Hepatocyte (in vitro differentiated cells): ENCODE results near the gene TM9SF4. TPM values are rescaled to one million over a fixed set of nuclear protein-coding genes. Genes with fewer than 3 reads are reported as not detected.
"Not testable (repeated sequence)": the region's sequence is repeated elsewhere in the genome, so short reads cannot be mapped to it uniquely, and the experiment has no call there.

Experiments
- DNase-seq: peaks from one replicate; pipeline ENCODE4 v3.0.0-alpha.2; 2016; ENCODE audit warnings: low spot score
- H2AFZ ChIP-seq: fragments of 200-600 bp; sonication (generic); 2 replicates; pipeline ENCODE4 v1.6.0; 2016; ENCODE audit warnings: antibody characterized with exemption, mild to moderate bottlenecking
- H3K27ac ChIP-seq: fragments of 200-600 bp; sonication (generic); 2 replicates; pipeline ENCODE4 v1.5.1; 2016; ENCODE audit warnings: mild to moderate bottlenecking
- H3K27me3 ChIP-seq: fragments of 200-600 bp; sonication (generic); 2 replicates; pipeline ENCODE4 v1.6.1; 2016
- H3K36me3 ChIP-seq: fragments of 200-600 bp; sonication (generic); replicated peaks from 2 replicates; pipeline ENCODE4 v1.5.1; 2016; ENCODE audit warnings: low read depth; ENCODE audit not compliant: insufficient read depth
- H3K4me1 ChIP-seq: fragments of 200-600 bp; sonication (generic); 2 replicates; pipeline ENCODE4 v1.5.1; 2016; ENCODE audit warnings: mild to moderate bottlenecking, moderate library complexity; ENCODE audit not compliant: insufficient read depth
- H3K4me2 ChIP-seq: fragments of 200-600 bp; sonication (generic); 2 replicates; pipeline ENCODE4 v1.6.0; 2016
- H3K4me3 ChIP-seq: fragments of 200-600 bp; sonication (generic); 2 replicates; pipeline ENCODE4 v1.5.1; 2016; ENCODE audit warnings: mild to moderate bottlenecking
- H3K79me2 ChIP-seq: fragments of 200-600 bp; sonication (generic); 2 replicates; pipeline ENCODE4 v1.6.0; 2017; ENCODE audit warnings: mild to moderate bottlenecking
- H3K9me2 ChIP-seq: fragments of 200-600 bp; sonication (generic); replicated peaks from 2 replicates; pipeline ENCODE4 v1.6.0; 2017; ENCODE audit warnings: mild to moderate bottlenecking; ENCODE audit not compliant: insufficient read depth
- H3K9me3 ChIP-seq: fragments of 200-600 bp; sonication (generic); 2 replicates; pipeline ENCODE4 v1.5.1; 2016; ENCODE audit warnings: low read depth, mild to moderate bottlenecking
- H4K20me1 ChIP-seq: fragments of 200-600 bp; sonication (generic); 2 replicates; pipeline ENCODE4 v1.6.0; 2016; ENCODE audit warnings: mild to moderate bottlenecking; ENCODE audit not compliant: insufficient read depth, poor library complexity, severe bottlenecking
- EZH2 ChIP-seq: fragments of 200-600 bp; sonication (generic); IDR thresholded peaks from 2 replicates; pipeline ENCODE4 v1.6.1; 2016; ENCODE audit warnings: antibody characterized with exemption, mild to moderate bottlenecking, borderline replicate concordance
- EZH2phosphoT487 ChIP-seq: fragments of 200-600 bp; sonication (generic); IDR thresholded peaks from one replicate; pipeline ENCODE4 v1.6.1; 2018; ENCODE audit warnings: antibody characterized with exemption, mild to moderate bottlenecking, low read depth, moderate library complexity; ENCODE audit not compliant: unreplicated experiment, severe bottlenecking
- WGBS: methylation state at CpG from one replicate; pipeline ENCODE4 v1.1.6; 2016; ENCODE audit warnings: low lambda C conversion rate; ENCODE audit errors: missing lambda C conversion rate; 5-methylcytosine and 5-hydroxymethylcytosine counted together
- polyA plus RNA-seq: library from polyadenylated mRNA; unstranded; fragments of >200 nt; fragmentation: Nextera tagmentation; extraction: Ambion mirVana; gene quantifications from 2 replicates; pipeline ENCODE4 v1.2.1, GENCODE V29; 2016
- total RNA-seq: library from RNA; depleted of rRNA; stranded (reverse); fragments of >200 nt; gene quantifications from 2 replicates; pipeline ENCODE4 v1.2.3, GENCODE V29; 2014
- TF ChIP-seq, protein P1 (sequence below): fragments of 200-600 bp; sonication (generic); IDR thresholded peaks from 2 replicates; pipeline ENCODE4 v1.5.1; 2016; ENCODE audit warnings: antibody characterized with exemption, mild to moderate bottlenecking; ENCODE audit not compliant: poor library complexity

Gene TM9SF4
- total and polyA plus RNA-seq, 2 experiments from 2014 or later, result 65.3 to 86.4 TPM

DNA sequence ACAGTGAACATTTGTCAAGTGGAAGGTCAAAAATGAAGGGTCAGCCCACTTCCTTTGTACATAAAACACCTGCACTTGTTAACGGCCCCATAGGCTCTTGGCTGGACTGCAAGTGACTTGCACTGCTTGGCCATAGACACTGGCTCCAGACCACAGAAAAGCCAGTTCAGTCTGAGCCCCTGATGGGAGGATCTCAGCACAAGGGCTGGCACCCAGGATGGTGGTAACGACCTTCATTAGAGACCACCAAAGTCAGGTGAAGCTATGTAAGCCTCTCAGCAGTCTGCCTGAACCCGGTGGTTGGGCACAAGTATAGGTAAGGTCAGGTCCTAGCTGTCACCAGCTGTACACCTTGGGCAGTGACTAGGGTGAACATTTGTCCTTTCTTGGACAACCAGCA, 81.9 kb downstream of the TM9SF4 start:
- no peak overlapping the region for H2AFZ ChIP-seq
- TF ChIP-seq, protein P1, sequence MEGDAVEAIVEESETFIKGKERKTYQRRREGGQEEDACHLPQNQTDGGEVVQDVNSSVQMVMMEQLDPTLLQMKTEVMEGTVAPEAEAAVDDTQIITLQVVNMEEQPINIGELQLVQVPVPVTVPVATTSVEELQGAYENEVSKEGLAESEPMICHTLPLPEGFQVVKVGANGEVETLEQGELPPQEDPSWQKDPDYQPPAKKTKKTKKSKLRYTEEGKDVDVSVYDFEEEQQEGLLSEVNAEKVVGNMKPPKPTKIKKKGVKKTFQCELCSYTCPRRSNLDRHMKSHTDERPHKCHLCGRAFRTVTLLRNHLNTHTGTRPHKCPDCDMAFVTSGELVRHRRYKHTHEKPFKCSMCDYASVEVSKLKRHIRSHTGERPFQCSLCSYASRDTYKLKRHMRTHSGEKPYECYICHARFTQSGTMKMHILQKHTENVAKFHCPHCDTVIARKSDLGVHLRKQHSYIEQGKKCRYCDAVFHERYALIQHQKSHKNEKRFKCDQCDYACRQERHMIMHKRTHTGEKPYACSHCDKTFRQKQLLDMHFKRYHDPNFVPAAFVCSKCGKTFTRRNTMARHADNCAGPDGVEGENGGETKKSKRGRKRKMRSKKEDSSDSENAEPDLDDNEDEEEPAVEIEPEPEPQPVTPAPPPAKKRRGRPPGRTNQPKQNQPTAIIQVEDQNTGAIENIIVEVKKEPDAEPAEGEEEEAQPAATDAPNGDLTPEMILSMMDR, result no peak
- TF ChIP-seq EZH2phosphoT487 (no peak), EZH2 (no peak)
- H3K27ac ChIP-seq, result peak overlapping the region; percentile 95
- no peaks in the 10 kb centered on the region for H3K27me3 ChIP-seq
- no peak overlapping the region for H3K4me2 ChIP-seq
- H3K36me3 ChIP-seq, result peaks cover 4% of the 10 kb centered on the region
- H3K4me3 ChIP-seq, result no peak overlapping the region
- peaks cover 66% of the 10 kb centered on the region for H3K79me2 ChIP-seq
- WGBS, result 84% methylated on average over 3 of the region's 3 CpGs
- H4K20me1 ChIP-seq, result peaks cover 28% of the 10 kb centered on the region
- no peaks in the 10 kb centered on the region for H3K9me2 ChIP-seq
- H3K4me1 ChIP-seq, result peaks cover 33% of the 10 kb centered on the region
- no peaks in the 10 kb centered on the region for H3K9me3 ChIP-seq
- DNase-seq, result no peak

GRCh38 chr20:32191873-32192272, 82.4 kb downstream of the TM9SF4 start:
- Histone ChIP-seq H3K27ac (peak overlapping the region; percentile 95), H3K4me2 (no peak overlapping the region), H4K20me1 (peaks cover 29% of the 10 kb centered on the region), H3K27me3 (no peaks in the 10 kb centered on the region), H3K9me2 (no peaks in the 10 kb centered on the region), H3K36me3 (peaks cover 4% of the 10 kb centered on the region), H3K4me1 (peaks cover 28% of the 10 kb centered on the region), H3K9me3 (no peaks in the 10 kb centered on the region), H2AFZ (no peak overlapping the region), H3K79me2 (peaks cover 68% of the 10 kb centered on the region), H3K4me3 (no peak overlapping the region)
- no peak for TF ChIP-seq EZH2
- TF ChIP-seq, protein P1, result no peak
- no peak for TF ChIP-seq EZH2phosphoT487
- DNase-seq, result no peak

GRCh38 chr20:32192698-32193097, 83.2 kb downstream of the TM9SF4 start:
- H3K9me3 ChIP-seq, result no peaks in the 10 kb centered on the region
- no peaks in the 10 kb centered on the region for H3K9me2 ChIP-seq
- H3K36me3 ChIP-seq, result peaks cover 4% of the 10 kb centered on the region
- DNase-seq, result no peak
- peaks cover 36% of the 10 kb centered on the region for H4K20me1 ChIP-seq
- no peak overlapping the region for H3K4me2 ChIP-seq
- peaks cover 20% of the 10 kb centered on the region for H3K4me1 ChIP-seq
- H3K27me3 ChIP-seq, result no peaks in the 10 kb centered on the region
- H3K27ac ChIP-seq, result peak overlapping the region; percentile 95
- peaks cover 68% of the 10 kb centered on the region for H3K79me2 ChIP-seq
- WGBS, result 86% methylated on average over 3 of the region's 3 CpGs
- TF ChIP-seq, protein P1, result no peak
- no peak for TF ChIP-seq EZH2
- no peak overlapping the region for H2AFZ ChIP-seq
- no peak overlapping the region for H3K4me3 ChIP-seq

DNA sequence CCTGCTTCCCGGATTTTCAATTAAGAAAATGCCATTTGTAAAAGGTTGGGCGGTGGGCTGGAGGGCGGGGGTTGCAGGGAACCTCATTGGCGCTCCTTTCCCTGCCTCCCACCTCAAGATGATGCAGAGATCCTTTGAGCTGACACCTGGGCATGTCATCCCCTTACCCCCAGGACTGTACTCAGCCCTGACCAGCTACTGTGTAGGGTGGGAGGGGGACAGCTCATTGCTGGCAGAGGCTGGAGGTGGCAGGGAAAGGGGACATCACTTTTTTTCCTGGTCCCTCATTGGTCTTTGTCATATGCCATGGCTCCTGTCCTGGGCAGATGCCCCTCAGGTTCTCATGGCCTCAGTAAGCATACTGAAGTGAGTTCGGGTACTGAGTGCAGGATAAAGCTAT, 83.8 kb downstream of the TM9SF4 start:
- H3K9me2 ChIP-seq, H3K36me3 ChIP-seq, H2AFZ ChIP-seq, DNase-seq, H3K4me2 ChIP-seq, H3K27me3 ChIP-seq, H3K4me3 ChIP-seq, H3K9me3 ChIP-seq: not testable (repeated sequence)
- peaks cover 41% of the 10 kb centered on the region for H4K20me1 ChIP-seq
- peak overlapping the region; percentile 95 for H3K27ac ChIP-seq
- peaks cover 19% of the 10 kb centered on the region for H3K4me1 ChIP-seq
- H3K79me2 ChIP-seq, result peaks cover 68% of the 10 kb centered on the region
- WGBS, result 89% methylated on average over 5 of the region's 5 CpGs
